ENCODE data around the gene SH2B2.

The SH2B2 gene

DNA sequence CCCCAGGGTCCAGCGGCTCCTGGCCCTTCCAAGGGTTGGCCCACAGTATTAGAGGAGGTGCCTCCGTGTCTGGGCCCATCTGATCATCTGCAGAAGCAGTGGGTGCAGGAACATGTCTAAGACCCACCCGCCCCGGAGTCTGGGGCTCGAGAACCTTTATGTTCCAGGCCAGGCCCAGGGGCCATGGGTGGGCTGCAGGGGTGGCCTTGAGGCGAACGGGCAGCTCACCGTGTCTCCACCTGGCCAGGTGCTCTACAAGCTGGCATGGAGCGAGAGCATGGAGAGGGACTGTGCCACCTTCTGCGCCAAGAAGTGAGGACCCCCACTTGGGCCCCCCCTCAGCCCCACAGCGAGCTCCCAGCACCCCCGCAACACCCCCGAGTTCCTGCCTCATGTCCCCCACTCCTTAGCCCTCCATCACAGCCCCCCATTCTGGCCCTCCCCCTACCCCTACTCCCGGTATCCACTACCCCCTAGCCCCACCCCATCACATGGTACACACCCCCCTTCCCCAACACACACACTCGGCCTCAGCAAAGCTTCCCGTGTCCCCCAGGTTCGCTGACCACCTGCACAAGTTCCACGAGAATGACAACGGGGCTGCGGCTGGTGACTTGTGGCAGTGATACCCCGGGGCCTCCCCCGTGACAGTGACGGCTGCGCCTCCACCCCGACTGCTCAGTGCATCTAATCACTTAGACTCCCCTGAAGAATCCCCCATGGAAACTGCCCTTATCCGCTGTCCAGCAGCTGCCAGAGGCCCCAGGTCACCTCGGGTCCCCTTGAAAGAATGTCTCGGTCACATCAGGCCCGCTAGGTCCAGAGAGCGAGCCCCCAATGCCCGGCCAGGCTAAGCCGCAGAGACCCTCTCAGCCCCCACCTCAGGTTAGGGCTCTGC lies 4.0 kb upstream of the SH2B2 start:
- Histone ChIP-seq H3K4me3 (no peak overlapping the region), H3K27ac (no peak overlapping the region)
- no peak for DNase-seq (ENCODE audit: low spot score)
- TF ChIP-seq, protein P1, sequence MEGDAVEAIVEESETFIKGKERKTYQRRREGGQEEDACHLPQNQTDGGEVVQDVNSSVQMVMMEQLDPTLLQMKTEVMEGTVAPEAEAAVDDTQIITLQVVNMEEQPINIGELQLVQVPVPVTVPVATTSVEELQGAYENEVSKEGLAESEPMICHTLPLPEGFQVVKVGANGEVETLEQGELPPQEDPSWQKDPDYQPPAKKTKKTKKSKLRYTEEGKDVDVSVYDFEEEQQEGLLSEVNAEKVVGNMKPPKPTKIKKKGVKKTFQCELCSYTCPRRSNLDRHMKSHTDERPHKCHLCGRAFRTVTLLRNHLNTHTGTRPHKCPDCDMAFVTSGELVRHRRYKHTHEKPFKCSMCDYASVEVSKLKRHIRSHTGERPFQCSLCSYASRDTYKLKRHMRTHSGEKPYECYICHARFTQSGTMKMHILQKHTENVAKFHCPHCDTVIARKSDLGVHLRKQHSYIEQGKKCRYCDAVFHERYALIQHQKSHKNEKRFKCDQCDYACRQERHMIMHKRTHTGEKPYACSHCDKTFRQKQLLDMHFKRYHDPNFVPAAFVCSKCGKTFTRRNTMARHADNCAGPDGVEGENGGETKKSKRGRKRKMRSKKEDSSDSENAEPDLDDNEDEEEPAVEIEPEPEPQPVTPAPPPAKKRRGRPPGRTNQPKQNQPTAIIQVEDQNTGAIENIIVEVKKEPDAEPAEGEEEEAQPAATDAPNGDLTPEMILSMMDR (IDR thresholded peaks at IDR 0.05): no peak

DNA sequence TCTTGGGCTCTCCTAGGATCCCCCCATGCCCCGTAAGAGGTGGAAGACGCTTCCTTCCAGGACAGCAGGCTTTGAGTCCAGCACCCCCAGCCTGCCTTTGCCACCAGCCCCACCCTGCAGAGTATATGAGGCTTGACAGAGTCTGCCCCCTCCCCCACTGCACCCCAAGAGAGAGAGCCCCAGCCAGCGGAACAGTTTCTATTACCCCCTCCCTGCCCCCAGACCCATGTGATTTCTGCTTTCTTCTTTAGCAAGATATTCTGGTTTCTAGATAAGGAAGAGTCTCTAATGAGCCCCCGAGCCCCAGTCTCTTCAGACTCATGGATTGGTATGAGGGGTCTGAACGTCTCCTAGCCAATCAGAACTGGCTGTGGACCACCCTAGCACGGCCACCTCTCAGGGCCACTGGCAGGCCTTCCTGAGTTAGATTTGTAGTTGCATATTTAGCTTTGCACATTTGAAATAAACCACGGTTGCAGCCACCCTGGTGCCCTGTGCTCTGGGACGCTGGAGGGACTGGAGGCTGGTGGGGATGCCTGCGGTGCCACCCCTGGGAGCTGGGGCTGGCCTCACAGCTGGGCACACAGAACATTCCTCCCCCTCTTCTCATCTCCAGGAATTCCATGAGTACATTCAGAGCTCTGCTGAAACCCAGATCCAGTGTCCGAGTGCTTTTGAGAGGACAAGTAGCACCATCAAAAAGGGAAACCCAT lies 3.0 kb upstream of the SH2B2 start:
- TF ChIP-seq, protein P1 (IDR thresholded peaks at IDR 0.05): no peak
- DNase-seq (ENCODE audit: low spot score): no peak
- Histone ChIP-seq H3K27ac (no peak overlapping the region), H3K4me3 (no peak overlapping the region)

DNA sequence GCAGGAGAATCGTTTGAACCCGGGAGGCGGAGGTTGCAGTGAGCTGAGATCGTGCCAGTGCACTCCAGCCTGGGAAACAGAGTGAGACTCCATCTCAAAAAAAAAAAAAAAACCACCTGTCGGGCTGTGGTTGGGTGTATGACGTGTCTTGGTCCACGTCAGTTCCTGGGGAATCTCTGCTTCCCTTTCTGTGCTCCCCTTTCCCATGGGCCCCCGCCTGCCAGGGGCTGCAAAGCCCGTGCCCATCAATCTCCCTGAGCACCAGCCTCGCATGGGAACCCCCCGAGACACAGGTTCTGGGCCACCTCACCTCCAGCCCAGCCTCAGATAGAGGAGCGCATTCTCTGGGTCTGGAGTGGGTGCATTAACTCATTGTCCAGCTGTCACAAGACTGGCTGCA lies 2.3 kb upstream of the SH2B2 start:
- Histone ChIP-seq H3K4me3 (no peak overlapping the region), H3K27ac (no peak overlapping the region)
- TF ChIP-seq, protein P1 (IDR thresholded peaks at IDR 0.05): no peak
- no peak for DNase-seq (ENCODE audit: low spot score)

DNA sequence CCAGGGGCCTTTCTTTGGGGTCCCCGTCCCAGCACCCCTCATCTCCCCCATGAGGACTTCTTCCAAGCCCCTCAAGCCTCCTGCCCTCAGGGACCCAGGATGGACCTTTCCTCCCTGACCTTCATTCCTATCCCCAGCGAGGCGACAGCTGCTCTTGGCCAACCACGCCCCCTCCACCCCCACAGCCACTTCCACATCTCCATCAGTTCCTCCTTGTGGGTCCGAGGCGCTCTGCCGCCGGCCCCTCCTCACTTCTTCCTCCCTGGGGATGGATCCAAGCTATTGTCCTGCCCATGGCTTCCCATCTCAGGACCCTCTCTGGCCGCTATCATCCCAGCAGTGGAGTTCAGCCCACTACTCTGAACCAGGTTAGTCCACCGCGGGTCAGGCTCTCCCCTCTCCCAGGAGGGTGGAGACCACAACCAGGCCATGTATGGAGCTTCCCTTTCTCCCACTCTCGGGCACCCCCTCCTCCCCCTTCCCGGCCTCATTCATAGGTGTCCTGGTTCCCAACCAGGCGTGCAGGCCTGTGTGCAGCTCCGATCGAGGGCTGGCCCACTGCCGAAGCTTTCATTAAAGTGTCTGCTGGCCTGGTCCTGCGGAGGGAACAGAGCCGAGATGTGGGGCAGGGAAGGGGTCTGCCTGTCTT lies 1.7 kb upstream of the SH2B2 start:
- TF ChIP-seq, protein P1 (IDR thresholded peaks at IDR 0.05): no peak
- Histone ChIP-seq H3K4me3 (peak overlapping the region; percentile 46), H3K27ac (peak overlapping the region in 1 of 2 donors; percentile 15)
- DNase-seq (ENCODE audit: low spot score): no peak

DNA sequence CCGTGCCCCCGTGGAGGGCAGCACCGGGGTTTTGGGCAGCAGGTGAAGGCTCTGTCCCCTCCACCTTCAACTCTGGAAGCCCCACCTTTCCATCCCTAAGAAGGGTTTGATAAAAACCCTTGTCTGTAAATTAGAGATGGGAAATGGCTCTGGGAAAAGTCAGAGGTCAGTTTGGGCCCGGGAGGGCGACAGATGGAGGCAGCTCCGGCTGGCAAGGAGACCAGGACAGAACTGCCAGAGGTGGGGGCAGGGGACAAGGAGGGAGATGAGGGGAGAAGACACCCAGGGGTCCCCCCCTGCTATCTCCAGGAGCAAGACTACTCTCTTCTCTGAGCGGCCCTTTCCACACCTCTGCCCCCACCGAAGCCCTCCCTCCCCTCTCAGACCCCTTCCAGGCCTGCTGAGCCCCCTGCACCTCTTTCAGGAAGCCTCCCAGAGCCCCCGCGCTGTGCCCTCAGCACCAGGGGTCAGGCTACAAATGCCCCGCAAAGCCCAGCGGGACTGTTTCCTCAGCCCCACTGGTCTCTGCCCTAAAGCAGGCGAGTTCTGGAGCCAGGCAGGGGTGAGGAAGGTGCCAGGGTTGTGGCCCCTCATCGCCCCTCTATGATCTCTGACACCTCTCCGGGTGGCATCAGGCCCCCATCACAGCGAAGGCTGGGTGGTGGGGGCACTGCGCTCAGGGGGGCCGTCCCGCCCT lies 980 bp upstream of the SH2B2 start:
- H3K27ac ChIP-seq: peak overlapping the region; percentile 76 to 94
- no peak for DNase-seq (ENCODE audit: low spot score)
- peak overlapping the region; percentile 98 for H3K4me3 ChIP-seq
- TF ChIP-seq, protein P1 (IDR thresholded peaks at IDR 0.05): no peak

DNA sequence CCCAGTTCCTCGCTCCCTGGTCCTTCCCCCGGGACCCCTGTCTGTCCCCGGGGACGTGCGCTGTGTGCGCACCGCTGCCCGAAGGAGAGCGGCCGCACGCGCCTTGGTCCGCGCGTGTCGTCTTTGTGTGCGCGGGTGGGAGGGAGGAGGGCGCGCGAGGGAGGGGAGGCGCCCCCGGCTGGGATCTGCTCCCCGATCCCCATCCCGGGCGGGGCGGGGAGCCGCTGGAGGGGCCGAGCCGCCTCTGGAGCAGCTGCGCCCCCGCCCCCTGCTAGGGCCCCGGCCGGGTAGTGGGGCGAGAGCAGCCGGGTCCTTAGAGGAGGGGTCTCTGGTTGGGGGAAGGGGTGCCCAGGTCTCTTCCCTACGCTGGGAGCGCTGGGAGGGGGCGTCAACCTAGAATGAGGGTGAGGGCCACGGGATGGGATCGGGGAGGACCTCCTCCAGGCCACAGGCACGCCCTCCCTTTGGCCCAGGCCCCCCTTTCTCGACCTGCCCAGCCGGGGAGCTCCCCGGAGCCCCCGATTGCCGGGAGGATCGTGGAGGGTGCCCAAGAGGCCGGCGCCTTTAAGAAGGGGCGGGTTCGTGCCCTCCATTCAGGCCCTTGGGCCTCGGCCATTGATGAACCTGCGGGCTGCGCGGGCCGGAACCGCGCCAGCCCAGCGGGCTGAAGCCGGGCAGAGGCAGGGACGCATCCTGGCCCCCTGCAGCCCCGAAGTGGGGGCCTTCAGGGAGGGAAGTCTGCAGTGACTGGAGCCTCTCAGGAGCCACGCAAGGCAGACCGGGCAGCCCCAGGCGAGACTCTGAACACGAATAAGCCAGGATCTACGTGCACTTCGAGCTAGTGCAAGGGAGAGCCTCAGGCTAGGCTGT lies 678 bp downstream of the SH2B2 start:
- TF ChIP-seq, protein P1 (IDR thresholded peaks at IDR 0.05): no peak
- peak overlapping the region; percentile 98 for H3K4me3 ChIP-seq
- DNase-seq (ENCODE audit: low spot score): no peak
- H3K27ac ChIP-seq: peak overlapping the region in 1 of 2 donors; percentile 94

All from coronary artery (tissue), 2 donors.